ENCODE measurements around the gene ZCCHC7.

The ZCCHC7 gene

GRCh38 chr9:37174247-37174646 lies 53.9 kb downstream of the ZCCHC7 start:
- H3K4me3 ChIP-seq (ENCODE audit: low read depth in 1 of 2, low read length in 1 of 2), result no peak overlapping the region
- H3K9me3 ChIP-seq, result no peaks in the 10 kb centered on the region
- TF ChIP-seq CTCF (IDR thresholded peaks at IDR 0.05), result no peak
- H3K36me3 ChIP-seq, result no peaks in the 10 kb centered on the region
- H3K27me3 ChIP-seq, result no peaks in the 10 kb centered on the region
- H3K27ac ChIP-seq, result no peak overlapping the region
- H3K4me1 ChIP-seq (ENCODE audit: control insufficient read depth in 1 of 2, insufficient read depth in 1 of 2, low read depth in 1 of 2, low read length in 1 of 2), result no peaks in the 10 kb centered on the region

- Histone ChIP-seq H3K27ac (no peak overlapping the region), H3K4me3 (ENCODE audit: low read depth in 1 of 2, low read length in 1 of 2) (no peak overlapping the region), H3K4me1 (ENCODE audit: control insufficient read depth in 1 of 2, insufficient read depth in 1 of 2, low read depth in 1 of 2, low read length in 1 of 2) (no peaks in the 10 kb centered on the region), H3K36me3 (no peaks in the 10 kb centered on the region), H3K27me3 (no peaks in the 10 kb centered on the region), H3K9me3 (no peaks in the 10 kb centered on the region)
- no peak for TF ChIP-seq CTCF (IDR thresholded peaks at IDR 0.05)
Measured at GRCh38 chr9:37178742-37179141, 58.4 kb downstream of the ZCCHC7 start.

GRCh38 chr9:37179576-37179975 lies 59.2 kb downstream of the ZCCHC7 start:
- no peak for TF ChIP-seq CTCF (IDR thresholded peaks at IDR 0.05)

GRCh38 chr9:37180138-37180537 lies 59.8 kb downstream of the ZCCHC7 start:
- no peak overlapping the region for H3K4me3 ChIP-seq (ENCODE audit: low read depth in 1 of 2, low read length in 1 of 2)
- H3K27me3 ChIP-seq, result no peaks in the 10 kb centered on the region
- H3K9me3 ChIP-seq, result no peaks in the 10 kb centered on the region
- no peaks in the 10 kb centered on the region for H3K36me3 ChIP-seq
- no peak overlapping the region for H3K27ac ChIP-seq
- TF ChIP-seq CTCF (IDR thresholded peaks at IDR 0.05), result no peak
- H3K4me1 ChIP-seq (ENCODE audit: control insufficient read depth in 1 of 2, insufficient read depth in 1 of 2, low read depth in 1 of 2, low read length in 1 of 2), result no peaks in the 10 kb centered on the region

More at GRCh38 chr9:37179576-37179975, 59.2 kb downstream of the ZCCHC7 start:
- no peaks in the 10 kb centered on the region for H3K9me3 ChIP-seq
- no peak overlapping the region for H3K27ac ChIP-seq
- no peak overlapping the region for H3K4me3 ChIP-seq (ENCODE audit: low read depth in 1 of 2, low read length in 1 of 2)
- H3K4me1 ChIP-seq (ENCODE audit: control insufficient read depth in 1 of 2, insufficient read depth in 1 of 2, low read depth in 1 of 2, low read length in 1 of 2), result no peaks in the 10 kb centered on the region
- no peaks in the 10 kb centered on the region for H3K36me3 ChIP-seq
- no peaks in the 10 kb centered on the region for H3K27me3 ChIP-seq

GRCh38 chr9:37182718-37183117 lies 62.3 kb downstream of the ZCCHC7 start:
- Histone ChIP-seq H3K27me3 (no peaks in the 10 kb centered on the region), H3K27ac (no peak overlapping the region), H3K4me1 (ENCODE audit: control insufficient read depth in 1 of 2, insufficient read depth in 1 of 2, low read depth in 1 of 2, low read length in 1 of 2) (no peaks in the 10 kb centered on the region), H3K36me3 (no peaks in the 10 kb centered on the region), H3K9me3 (no peaks in the 10 kb centered on the region), H3K4me3 (ENCODE audit: low read depth in 1 of 2, low read length in 1 of 2) (no peak overlapping the region)
- TF ChIP-seq CTCF (IDR thresholded peaks at IDR 0.05), result no peak

Data from neutrophil (primary cell).